Measurements from ENCODE around the gene NID1. TPM values are rescaled to one million over a fixed set of nuclear protein-coding genes. Genes with fewer than 3 reads are reported as not detected.

NID1 gene
- total RNA-seq, 1 experiment from 2014 or later, result 11.1 TPM

GRCh38 chr1:236039740-236040685 lies 24.9 kb downstream of the NID1 start:
- no peaks in the 10 kb centered on the region for H3K9me2 ChIP-seq (replicated peaks; ENCODE audit: low read length)
- H3K9me3 ChIP-seq (ENCODE audit: low read length), result no peaks in the 10 kb centered on the region
- ATAC-seq (no peak), DNase-seq (no peak)
- H3K27ac ChIP-seq (ENCODE audit: low read length), result no peak overlapping the region
- no peak overlapping the region for H2AFZ ChIP-seq (ENCODE audit: low read length)
- intact Hi-C loops (cut with micrococcal nuclease), result no loop called here
- H3K27me3 ChIP-seq (ENCODE audit: low read length), result no peaks in the 10 kb centered on the region
- H3K36me3 ChIP-seq (ENCODE audit: low read depth, low read length), result no peaks in the 10 kb centered on the region; the same call in 1 of the 2 replicates
- no TSS peak for BruUV-seq (replicated peaks)
- POLR2A ChIA-PET (ENCODE audit: unreplicated experiment), result no interaction called here
- H3K9ac ChIP-seq (ENCODE audit: low read length), result no peak overlapping the region
- H3K4me3 ChIP-seq (ENCODE audit: low read length), result no peak overlapping the region
- no peaks in the 10 kb centered on the region for H3K79me2 ChIP-seq (ENCODE audit: low read length)
- H4K20me1 ChIP-seq (ENCODE audit: low read length), result no peaks in the 10 kb centered on the region
- H3F3A ChIP-seq (ENCODE audit: low read length, unreplicated experiment), result no peaks in the 10 kb centered on the region
- H3K4me1 ChIP-seq (ENCODE audit: insufficient read depth, low read length), result no peaks in the 10 kb centered on the region
- H3K4me2 ChIP-seq (ENCODE audit: low read length), result no peak overlapping the region
- TF ChIP-seq EZH2 (IDR thresholded peaks at IDR 0.05; ENCODE audit: low read length, unreplicated experiment), result no peak
- no peak for TF ChIP-seq CTCF (conservative IDR thresholded peaks at IDR 0.05; ENCODE audit: low read depth, low read length)
- no peak for TF ChIP-seq EZH2phosphoT487 (IDR thresholded peaks at IDR 0.05; ENCODE audit: borderline replicate concordance, low read length)
- CTCF ChIA-PET, result no interaction called here

DNA sequence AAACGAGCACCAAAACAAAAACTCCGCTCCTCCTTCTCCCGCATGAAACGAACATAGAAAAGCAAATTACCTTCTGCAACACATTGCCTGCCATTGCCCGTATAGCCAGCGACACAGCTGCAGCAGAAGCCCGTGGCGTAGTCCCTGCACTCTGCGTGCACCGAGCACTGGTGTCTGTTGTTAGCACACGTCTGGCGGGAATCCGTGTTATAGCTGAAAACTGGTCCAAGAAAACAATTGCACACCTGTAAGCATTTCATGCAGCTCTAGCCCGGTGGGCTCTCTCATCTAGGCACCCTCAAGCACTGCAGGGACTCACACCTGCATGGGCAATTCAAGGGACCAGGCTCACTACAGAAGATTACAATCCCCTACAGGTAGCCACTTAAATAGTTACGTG lies 26.9 kb downstream of the NID1 start:
- H4K20me1 ChIP-seq (ENCODE audit: low read length), result no peaks in the 10 kb centered on the region
- H3K36me3 ChIP-seq (ENCODE audit: low read depth, low read length), result no peaks in the 10 kb centered on the region
- H3K79me2 ChIP-seq (ENCODE audit: low read length), result no peaks in the 10 kb centered on the region
- no peak overlapping the region for H2AFZ ChIP-seq (ENCODE audit: low read length)
- intact Hi-C loops (cut with micrococcal nuclease), result no loop called here
- H3K27ac ChIP-seq (ENCODE audit: low read length), result no peak overlapping the region
- H3K27me3 ChIP-seq (ENCODE audit: low read length), result no peaks in the 10 kb centered on the region
- H3K4me2 ChIP-seq (ENCODE audit: low read length), result no peak overlapping the region
- POLR2A ChIA-PET (ENCODE audit: unreplicated experiment), result no interaction called here
- no peaks in the 10 kb centered on the region for H3K9me3 ChIP-seq (ENCODE audit: low read length)
- ATAC-seq (no peak), DNase-seq (no peak)
- BruUV-seq (replicated peaks), result no TSS peak
- CTCF ChIA-PET, result no interaction called here
- no peaks in the 10 kb centered on the region for H3K4me1 ChIP-seq (ENCODE audit: insufficient read depth, low read length)
- H3K4me3 ChIP-seq (ENCODE audit: low read length), result no peak overlapping the region
- TF ChIP-seq EZH2 (IDR thresholded peaks at IDR 0.05; ENCODE audit: low read length, unreplicated experiment) (no peak), EZH2phosphoT487 (IDR thresholded peaks at IDR 0.05; ENCODE audit: borderline replicate concordance, low read length) (no peak), CTCF (conservative IDR thresholded peaks at IDR 0.05; ENCODE audit: low read depth, low read length) (no peak)
- H3F3A ChIP-seq (ENCODE audit: low read length, unreplicated experiment), result no peaks in the 10 kb centered on the region
- no peaks in the 10 kb centered on the region for H3K9me2 ChIP-seq (replicated peaks; ENCODE audit: low read length)
- H3K9ac ChIP-seq (ENCODE audit: low read length), result no peak overlapping the region

DNA sequence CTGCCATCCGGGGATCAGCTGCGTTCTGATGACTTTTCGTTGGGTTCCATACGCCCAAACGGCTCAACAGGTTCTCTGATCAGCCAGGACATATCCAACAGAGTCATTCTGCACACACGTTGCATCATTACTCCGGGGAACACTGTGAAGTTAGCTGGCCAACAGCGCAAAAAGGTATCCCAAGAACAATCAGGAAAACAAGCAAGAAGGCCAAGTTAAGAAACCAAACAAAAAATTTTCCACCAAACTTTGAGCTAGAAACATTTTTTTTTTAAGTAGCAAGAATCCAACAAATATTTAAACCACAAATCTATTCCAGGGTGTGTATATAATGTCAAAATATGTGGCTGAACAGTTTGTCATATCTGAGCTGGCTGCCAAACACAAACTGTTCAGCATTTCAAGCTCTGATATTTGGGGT lies 29.2 kb downstream of the NID1 start:
- no peak for ATAC-seq
- ChIA-PET POLR2A (ENCODE audit: unreplicated experiment) (no interaction called here), CTCF (no interaction called here)
- no peak for DNase-seq
- intact Hi-C loops (cut with micrococcal nuclease), result no loop called here
- Histone ChIP-seq H4K20me1 (ENCODE audit: low read length) (no peaks in the 10 kb centered on the region), H3K27ac (ENCODE audit: low read length) (no peak overlapping the region), H3K27me3 (ENCODE audit: low read length) (no peaks in the 10 kb centered on the region), H3K4me1 (ENCODE audit: insufficient read depth, low read length) (no peaks in the 10 kb centered on the region), H3K9ac (ENCODE audit: low read length) (no peak overlapping the region), H3K79me2 (ENCODE audit: low read length) (no peaks in the 10 kb centered on the region), H3K36me3 (ENCODE audit: low read depth, low read length) (no peaks in the 10 kb centered on the region), H3K9me2 (replicated peaks; ENCODE audit: low read length) (no peaks in the 10 kb centered on the region), H2AFZ (ENCODE audit: low read length) (no peak overlapping the region), H3K4me2 (ENCODE audit: low read length) (no peak overlapping the region), H3K4me3 (ENCODE audit: low read length) (no peak overlapping the region), H3K9me3 (ENCODE audit: low read length) (no peaks in the 10 kb centered on the region), H3F3A (ENCODE audit: low read length, unreplicated experiment) (no peaks in the 10 kb centered on the region)
- BruUV-seq (replicated peaks), result no TSS peak
- TF ChIP-seq CTCF (conservative IDR thresholded peaks at IDR 0.05; ENCODE audit: low read depth, low read length) (no peak), EZH2phosphoT487 (IDR thresholded peaks at IDR 0.05; ENCODE audit: borderline replicate concordance, low read length) (no peak)
